Measurements from ENCODE around the gene AK9.
A peak's percentile ranks its signal among the peaks of the same experiment; 100 is the strongest.

Gene AK9

GRCh38 chr6:109701221-109701620 is 10.2 kb upstream of the AK9 start:
- no peak for TF ChIP-seq CTCF (IDR thresholded peaks at IDR 0.05; ENCODE audit: low read depth, low read length, missing control alignments)
- DNase-seq (ENCODE audit: extremely low read depth, low read depth), result no peak

GRCh38 chr6:109696355-109696754 is 5.4 kb upstream of the AK9 start:
- H3K4me3 ChIP-seq (replicated peaks; ENCODE audit: low read depth, low read length), result no peak overlapping the region
- TF ChIP-seq CTCF (IDR thresholded peaks at IDR 0.05; ENCODE audit: low read depth, low read length, missing control alignments), result no peak
- DNase-seq (ENCODE audit: extremely low read depth, low read depth), result no peak

More at GRCh38 chr6:109701221-109701620, 10.2 kb upstream of the AK9 start:
- H3K4me3 ChIP-seq (replicated peaks; ENCODE audit: low read depth, low read length), result no peak overlapping the region

- no peak for TF ChIP-seq CTCF (IDR thresholded peaks at IDR 0.05; ENCODE audit: low read depth, low read length, missing control alignments)
Measured at GRCh38 chr6:109695468-109695867, 4.5 kb upstream of the AK9 start.

GRCh38 chr6:109693111-109693510 is 2.1 kb upstream of the AK9 start:
- no peak for DNase-seq (ENCODE audit: extremely low read depth, low read depth)

More at GRCh38 chr6:109695468-109695867, 4.5 kb upstream of the AK9 start:
- no peak for DNase-seq (ENCODE audit: extremely low read depth, low read depth)
- no peak overlapping the region for H3K4me3 ChIP-seq (replicated peaks; ENCODE audit: low read depth, low read length)

GRCh38 chr6:109690373-109690736 is 647 bp downstream of the AK9 start:
- TF ChIP-seq CTCF (IDR thresholded peaks at IDR 0.05; ENCODE audit: low read depth, low read length, missing control alignments), result no peak
- H3K4me3 ChIP-seq (replicated peaks; ENCODE audit: low read depth, low read length), result peak overlapping the region; percentile 87
- DNase-seq (ENCODE audit: extremely low read depth, low read depth), result no peak

More at GRCh38 chr6:109693111-109693510, 2.1 kb upstream of the AK9 start:
- no peak overlapping the region for H3K4me3 ChIP-seq (replicated peaks; ENCODE audit: low read depth, low read length)
- TF ChIP-seq CTCF (IDR thresholded peaks at IDR 0.05; ENCODE audit: low read depth, low read length, missing control alignments), result no peak

GRCh38 chr6:109687271-109687761 is 3.7 kb downstream of the AK9 start:
- TF ChIP-seq CTCF (IDR thresholded peaks at IDR 0.05; ENCODE audit: low read depth, low read length, missing control alignments), result no peak
- no peak overlapping the region for H3K4me3 ChIP-seq (replicated peaks; ENCODE audit: low read depth, low read length)
- DNase-seq (ENCODE audit: extremely low read depth, low read depth), result peak; percentile 88
